Epithelial cell of prostate (primary cell): ENCODE measurements around the gene POLR1B.
"Not testable (repeated sequence)": the region's sequence is repeated elsewhere in the genome, so short reads cannot be mapped to it uniquely, and the experiment has no call there.

Experiments
- DNase-seq: peaks from one replicate; pipeline ENCODE4 v3.0.0-alpha.2; 2011; ENCODE audit warnings: low read depth, low spot score
- H3K27ac ChIP-seq: fragments of 450-650 bp; 2 replicates; pipeline ENCODE4 v1.5.1; 2017; ENCODE audit warnings: mild to moderate bottlenecking

POLR1B gene

GRCh38 chr2:112541315-112542122 is 746 bp upstream of the POLR1B start:
- H3K27ac ChIP-seq = peak overlapping the region; percentile 58
- DNase-seq = no peak

DNA sequence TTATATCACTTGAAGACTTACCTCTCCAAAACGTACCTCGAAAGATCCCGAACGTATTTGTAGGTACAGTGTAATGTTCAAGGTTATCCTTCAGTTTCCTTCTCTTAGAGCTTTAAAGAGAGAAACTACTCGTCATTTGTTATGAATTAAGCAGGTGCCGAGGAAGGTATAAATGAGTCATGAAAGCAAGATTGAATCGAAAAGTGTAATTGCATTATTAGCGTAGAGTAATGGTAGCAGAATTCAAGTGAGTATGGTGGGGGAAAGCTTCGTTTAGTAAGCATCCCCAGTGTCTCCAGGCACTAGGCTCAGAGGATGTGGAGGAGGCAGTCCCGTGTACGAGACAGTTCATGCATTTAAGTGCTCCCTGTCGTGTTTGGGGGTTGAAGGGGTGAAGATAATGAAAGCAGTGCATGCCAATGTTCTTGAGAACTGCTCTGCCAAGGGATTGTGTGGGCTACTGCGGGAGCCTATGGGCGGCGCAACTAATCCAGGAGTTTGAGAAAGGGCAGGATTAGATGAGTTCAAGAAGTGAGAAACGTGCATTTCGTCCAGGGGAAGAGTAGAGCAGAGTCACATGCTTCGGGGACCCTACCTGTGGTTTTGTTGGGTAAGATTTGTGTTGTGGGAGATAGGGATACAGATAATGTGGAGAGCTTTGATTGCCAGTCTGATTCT is 858 bp downstream of the POLR1B start:
- no peak for DNase-seq

GRCh38 chr2:112547333-112547732 is 5.1 kb downstream of the POLR1B start:
- no peak for DNase-seq
- no peak overlapping the region for H3K27ac ChIP-seq

More for the DNA sequence above, 858 bp downstream of the POLR1B start:
- H3K27ac ChIP-seq = peak overlapping the region; percentile 58

- no peak overlapping the region for H3K27ac ChIP-seq
Measured at GRCh38 chr2:112548980-112549379, 6.7 kb downstream of the POLR1B start.

GRCh38 chr2:112566104-112566503 is 23.8 kb downstream of the POLR1B start:
- DNase-seq = no peak
- no peak overlapping the region for H3K27ac ChIP-seq

More at GRCh38 chr2:112548980-112549379, 6.7 kb downstream of the POLR1B start:
- no peak for DNase-seq

DNA sequence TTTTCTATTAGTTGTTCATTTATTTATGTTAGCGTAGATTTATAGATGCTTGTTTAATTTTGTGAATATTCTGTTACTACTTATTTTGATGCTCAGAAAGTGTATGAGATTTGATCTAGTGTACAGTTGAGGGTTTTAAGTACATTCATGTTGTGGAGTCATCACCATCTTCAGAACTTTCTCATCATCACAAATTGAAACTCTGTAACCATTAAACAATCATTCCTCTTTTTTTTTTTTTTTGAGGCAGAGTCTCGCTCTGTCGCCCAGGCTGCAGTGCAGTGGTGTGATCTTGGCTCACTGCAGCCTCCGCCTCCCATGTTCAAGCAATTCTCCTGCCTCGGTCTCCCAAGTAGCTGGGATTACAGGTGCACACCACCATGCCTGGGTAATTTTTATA is 24.2 kb downstream of the POLR1B start:
- DNase-seq, H3K27ac ChIP-seq: not testable (repeated sequence)

- H3K27ac ChIP-seq = no peak overlapping the region
- no peak for DNase-seq
Measured at GRCh38 chr2:112572005-112572404, 29.7 kb downstream of the POLR1B start.

DNA sequence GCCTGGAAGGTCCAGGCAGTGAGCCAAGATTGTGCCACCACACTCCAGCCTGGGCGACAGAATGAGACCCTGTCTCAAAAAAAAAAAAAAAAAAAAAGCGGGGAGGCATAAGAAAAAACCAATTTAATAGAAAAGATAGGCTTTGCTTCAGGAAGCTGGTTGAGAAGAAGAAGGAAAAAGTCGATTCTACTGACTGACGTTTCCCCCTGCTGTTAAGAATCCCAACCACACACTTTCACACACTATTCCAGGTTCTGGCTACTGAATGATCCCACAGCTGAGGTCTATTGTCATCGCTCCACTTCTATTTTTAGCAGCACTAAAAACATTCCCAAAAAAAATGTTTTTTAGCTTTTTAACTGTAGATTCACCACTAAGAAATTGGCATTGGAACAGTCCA is 35.5 kb downstream of the POLR1B start:
- no peak overlapping the region for H3K27ac ChIP-seq
- no peak for DNase-seq

GRCh38 chr2:112579241-112579640 is 37.0 kb downstream of the POLR1B start:
- H3K27ac ChIP-seq = peak overlapping the region; percentile 5
- DNase-seq = peak; percentile 60

DNA sequence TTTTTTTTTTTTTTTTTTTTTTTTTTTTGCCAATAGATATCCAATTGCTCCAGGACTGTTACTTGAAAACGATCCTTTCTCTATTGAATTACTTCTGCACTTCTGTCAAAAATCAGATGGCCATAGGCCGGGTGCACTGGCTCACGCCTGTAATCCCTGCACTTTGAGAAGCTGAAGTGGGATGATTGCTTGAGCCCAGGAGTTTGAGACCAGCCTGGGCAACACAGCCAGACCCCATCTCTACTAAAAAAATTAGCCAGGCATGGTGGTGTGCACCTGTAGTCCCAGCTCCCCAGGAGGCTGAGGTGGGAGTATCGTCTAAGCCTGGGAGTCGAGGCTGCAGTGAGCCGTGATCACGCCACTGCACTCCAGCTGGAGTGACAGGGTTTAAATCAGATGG is 37.8 kb downstream of the POLR1B start:
- no peak for DNase-seq
- H3K27ac ChIP-seq = no peak overlapping the region

DNA sequence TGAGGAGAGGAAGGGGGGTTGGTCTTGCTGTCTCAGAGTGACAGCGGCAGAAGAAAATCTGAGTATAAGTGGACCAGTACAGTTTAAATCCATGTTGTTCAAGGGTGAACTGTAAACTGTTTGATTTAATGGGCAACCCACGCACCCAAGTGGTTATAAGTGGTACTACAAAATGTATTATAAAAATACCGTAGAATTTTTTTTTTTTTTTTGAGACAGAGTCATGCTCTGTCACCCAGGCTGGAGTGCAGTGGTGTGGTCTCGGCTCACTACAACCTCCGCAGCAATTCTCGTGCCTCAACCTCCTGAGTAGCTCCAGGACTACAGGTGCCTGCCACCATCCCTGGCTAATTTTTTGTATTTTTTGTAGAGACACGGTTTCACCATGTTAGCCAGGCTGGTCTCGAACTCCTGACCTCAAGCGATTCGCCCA is 40.1 kb downstream of the POLR1B start:
- DNase-seq = no peak
- H3K27ac ChIP-seq = no peak overlapping the region

- H3K27ac ChIP-seq = peak overlapping the region; percentile 98
- no peak for DNase-seq
Measured at GRCh38 chr2:112583497-112584133, 41.4 kb downstream of the POLR1B start.

GRCh38 chr2:112584134-112584890 is 42.0 kb downstream of the POLR1B start, which contains the start of gene CHCHD5:
CHCHD5 (plus strand) TSS chr2:112584609; CDS start chr2:112584648, 39 bp downstream.
- peak; percentile 82 for DNase-seq
- H3K27ac ChIP-seq = peak within 1 kb of the TSS; percentile 98

DNA sequence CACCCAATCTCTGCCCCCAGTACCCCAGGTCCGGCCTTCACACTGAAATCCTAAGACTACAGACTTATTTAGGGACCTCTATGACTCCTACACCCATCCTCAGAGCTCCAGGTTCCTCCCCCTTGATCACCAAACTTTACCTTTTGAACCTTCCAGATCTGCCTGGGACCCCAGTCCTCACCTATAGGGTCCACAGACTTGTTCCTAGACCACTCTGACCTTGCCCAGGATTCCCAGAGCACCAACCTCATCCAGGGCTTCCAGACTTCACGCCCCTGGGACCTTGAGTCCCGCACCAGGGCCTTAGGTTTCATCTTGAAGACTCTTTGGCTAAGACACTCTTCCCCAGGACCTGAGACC is 42.6 kb downstream of the POLR1B start:
- DNase-seq = no peak
- H3K27ac ChIP-seq = peak overlapping the region; percentile 98

DNA sequence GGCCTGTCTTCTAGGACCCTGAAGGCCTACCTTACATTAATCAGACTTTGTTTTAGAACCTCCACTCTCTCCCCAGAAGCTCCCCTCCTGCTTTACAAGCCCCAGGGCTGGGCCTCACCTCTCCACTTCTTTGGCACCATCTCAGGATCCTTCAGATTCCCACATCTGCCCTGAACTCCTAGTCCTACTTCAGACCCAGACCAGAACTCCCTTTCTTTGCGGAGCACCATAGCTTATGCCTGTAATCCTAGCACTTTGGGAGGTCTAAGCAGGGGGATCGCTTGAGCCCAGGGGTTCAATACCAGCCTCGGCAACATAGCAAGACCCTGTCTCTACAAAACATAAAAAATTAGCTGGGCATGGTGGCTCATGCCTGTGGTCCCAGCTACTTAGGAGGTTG is 43.1 kb downstream of the POLR1B start:
- peak overlapping the region; percentile 98 for H3K27ac ChIP-seq
- DNase-seq = no peak

DNA sequence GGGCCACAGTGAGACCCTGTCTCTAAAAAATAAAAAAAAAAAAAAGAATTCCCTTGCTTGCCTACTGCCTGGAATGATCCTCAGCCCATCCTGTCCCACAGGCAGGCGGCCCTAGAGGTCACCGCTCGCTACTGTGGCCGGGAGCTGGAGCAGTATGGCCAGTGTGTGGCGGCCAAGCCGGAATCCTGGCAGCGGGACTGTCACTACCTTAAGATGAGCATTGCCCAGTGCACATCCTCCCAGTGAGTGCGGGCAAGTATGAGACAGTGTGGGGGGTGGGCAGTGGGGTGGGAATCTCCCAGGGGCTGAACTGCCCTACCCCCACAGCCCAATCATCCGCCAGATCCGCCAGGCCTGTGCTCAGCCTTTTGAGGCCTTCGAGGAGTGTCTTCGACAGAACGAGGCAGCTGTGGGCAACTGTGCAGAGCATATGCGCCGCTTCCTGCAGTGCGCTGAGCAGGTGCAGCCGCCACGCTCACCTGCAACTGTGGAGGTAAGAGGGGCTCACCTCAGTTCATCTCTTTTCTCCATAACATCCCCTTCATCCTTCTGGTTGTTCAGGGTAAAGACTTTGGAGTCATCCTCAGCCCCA is 43.7 kb downstream of the POLR1B start:
- no peak for DNase-seq
- H3K27ac ChIP-seq = no peak overlapping the region

DNA sequence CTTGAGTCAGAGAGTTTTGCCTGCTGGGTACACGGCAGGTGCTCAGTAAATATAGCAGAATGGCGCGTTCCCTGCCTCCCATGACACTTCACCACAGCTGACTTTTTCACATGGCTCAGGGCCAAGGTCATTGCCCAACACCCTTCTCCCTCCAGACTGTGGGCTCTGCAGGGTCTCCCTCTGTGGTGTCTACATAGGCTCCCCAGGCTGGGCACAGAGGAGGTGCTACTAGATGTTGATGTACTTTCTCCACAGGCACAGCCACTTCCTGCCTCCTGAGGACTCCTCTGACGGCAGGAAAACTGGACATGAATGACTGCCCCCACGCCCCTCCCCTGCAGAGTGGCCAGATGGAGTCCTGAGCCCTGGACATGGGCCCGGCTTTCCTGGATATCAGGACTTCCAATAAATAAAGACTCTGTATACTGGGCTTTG is 46.4 kb downstream of the POLR1B start:
- no peak overlapping the region for H3K27ac ChIP-seq
- no peak for DNase-seq

DNA sequence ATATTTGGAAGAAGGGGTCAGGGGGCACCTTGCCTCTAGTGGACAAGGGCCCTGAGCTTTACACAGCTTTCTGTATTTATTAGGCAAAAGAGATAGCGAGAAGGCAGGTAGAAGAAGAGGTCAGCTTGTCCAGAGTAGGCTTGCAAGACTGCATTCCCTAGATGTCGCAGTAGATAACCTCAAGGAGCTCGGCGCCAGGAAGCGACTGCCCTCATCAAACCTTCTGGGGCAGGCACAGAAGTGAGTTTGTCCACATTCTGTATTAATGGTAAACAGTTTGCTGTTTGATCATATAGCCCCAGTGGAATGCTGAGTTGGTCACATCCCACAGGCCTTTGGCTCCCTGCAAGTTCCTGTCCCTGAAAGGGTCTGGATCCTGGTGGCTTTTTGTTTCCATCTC is 49.1 kb downstream of the POLR1B start:
- no peak for DNase-seq
- no peak overlapping the region for H3K27ac ChIP-seq

DNA sequence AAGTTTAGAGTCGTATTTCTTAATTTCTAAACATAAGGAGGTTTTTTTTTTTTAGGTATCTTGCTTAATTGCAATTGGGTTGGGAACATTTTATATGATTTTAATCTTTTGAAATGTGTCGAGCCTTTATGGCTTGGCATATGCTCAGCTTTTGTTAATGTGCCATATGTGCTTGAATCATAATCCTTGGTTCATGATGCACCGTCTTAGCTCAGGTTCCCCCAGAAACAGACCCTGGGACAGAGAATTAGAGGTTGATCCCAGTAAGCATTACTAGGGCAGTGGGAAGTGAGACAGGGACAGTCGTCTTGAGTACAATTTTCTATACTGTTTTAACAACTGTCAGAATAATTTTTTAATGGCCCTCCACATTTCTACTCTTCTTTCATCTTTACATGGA is 51.5 kb downstream of the POLR1B start:
- H3K27ac ChIP-seq = no peak overlapping the region
- no peak for DNase-seq
